ENCODE results near the gene MYADML2.
A peak's percentile ranks its signal among the peaks of the same experiment; 100 is the strongest.

The MYADML2 gene

GRCh38 chr17:81914103-81914850 lies 32.8 kb downstream of the MYADML2 start:
- no peak for DNase-seq (ENCODE audit: low read depth)
- TF ChIP-seq, protein P1, sequence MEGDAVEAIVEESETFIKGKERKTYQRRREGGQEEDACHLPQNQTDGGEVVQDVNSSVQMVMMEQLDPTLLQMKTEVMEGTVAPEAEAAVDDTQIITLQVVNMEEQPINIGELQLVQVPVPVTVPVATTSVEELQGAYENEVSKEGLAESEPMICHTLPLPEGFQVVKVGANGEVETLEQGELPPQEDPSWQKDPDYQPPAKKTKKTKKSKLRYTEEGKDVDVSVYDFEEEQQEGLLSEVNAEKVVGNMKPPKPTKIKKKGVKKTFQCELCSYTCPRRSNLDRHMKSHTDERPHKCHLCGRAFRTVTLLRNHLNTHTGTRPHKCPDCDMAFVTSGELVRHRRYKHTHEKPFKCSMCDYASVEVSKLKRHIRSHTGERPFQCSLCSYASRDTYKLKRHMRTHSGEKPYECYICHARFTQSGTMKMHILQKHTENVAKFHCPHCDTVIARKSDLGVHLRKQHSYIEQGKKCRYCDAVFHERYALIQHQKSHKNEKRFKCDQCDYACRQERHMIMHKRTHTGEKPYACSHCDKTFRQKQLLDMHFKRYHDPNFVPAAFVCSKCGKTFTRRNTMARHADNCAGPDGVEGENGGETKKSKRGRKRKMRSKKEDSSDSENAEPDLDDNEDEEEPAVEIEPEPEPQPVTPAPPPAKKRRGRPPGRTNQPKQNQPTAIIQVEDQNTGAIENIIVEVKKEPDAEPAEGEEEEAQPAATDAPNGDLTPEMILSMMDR (IDR thresholded peaks at IDR 0.05; ENCODE audit: low read depth, low read length, missing control alignments), result no peak
- no peak overlapping the region for H3K4me3 ChIP-seq (ENCODE audit: low read depth, low read length)

DNA sequence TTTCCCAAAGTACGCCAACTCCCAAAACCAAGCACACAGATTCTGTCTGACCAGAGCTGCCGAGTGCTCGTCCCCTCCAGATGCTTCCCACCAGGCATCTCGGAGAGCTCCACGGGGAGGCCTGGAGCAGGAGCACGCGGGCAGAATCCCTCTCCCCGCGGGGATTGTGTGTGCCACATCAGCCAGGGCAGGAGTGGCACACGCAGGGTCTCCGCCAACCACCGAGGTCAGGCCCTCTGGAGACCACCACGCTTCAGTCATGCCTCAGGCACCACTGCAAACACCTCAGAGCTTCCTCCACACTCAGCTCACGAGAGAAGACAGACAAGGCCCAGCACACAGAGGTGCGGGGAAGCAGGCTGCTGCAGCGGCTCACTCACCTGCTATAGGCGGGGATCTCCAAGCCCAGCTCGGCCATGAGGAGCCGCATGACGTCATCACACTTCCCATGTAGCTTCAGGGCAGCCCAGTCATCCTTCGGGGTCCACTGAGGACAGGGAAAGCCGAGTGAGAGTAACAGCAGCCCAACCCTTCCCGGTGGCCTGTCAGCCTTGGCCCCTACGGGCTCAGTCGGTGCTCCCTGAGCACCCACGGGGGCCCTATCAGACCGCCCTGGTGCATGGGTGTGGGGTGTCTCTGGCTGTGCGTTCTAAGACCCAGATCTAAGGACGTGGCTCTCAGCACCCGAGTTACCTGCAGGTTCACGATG lies 33.5 kb downstream of the MYADML2 start:
- H3K4me3 ChIP-seq (ENCODE audit: low read depth, low read length), result no peak overlapping the region
- DNase-seq (ENCODE audit: low read depth), result no peak
- TF ChIP-seq, protein P1 (IDR thresholded peaks at IDR 0.05; ENCODE audit: low read depth, low read length, missing control alignments), result no peak

- no peak for DNase-seq (ENCODE audit: low read depth)
- no peak overlapping the region for H3K4me3 ChIP-seq (ENCODE audit: low read depth, low read length)
- TF ChIP-seq, protein P1 (IDR thresholded peaks at IDR 0.05; ENCODE audit: low read depth, low read length, missing control alignments), result no peak
These were observed 34.4 kb downstream of the MYADML2 start for GRCh38 chr17:81912441-81913309.

DNA sequence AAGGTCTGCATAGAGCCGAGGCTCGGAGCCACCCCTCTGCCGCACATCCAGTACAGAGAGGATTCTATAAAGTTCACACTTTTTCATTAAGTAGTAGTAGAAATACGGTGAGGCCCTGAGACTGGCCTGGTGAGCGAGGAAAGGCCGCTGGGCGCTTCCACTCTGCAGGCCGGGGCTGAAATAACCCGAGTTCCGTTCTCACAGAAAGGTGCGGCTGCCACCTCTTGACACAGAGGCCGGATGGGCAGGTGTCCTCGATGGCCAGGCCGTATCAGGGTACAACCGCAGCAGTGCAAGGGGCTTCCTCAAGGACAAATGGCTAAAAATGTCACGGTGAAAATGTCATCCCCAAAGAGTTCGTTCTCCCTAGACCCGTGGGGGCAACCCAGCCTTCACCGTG lies 35.1 kb downstream of the MYADML2 start:
- TF ChIP-seq, protein P1 (IDR thresholded peaks at IDR 0.05; ENCODE audit: low read depth, low read length, missing control alignments), result no peak
- H3K4me3 ChIP-seq (ENCODE audit: low read depth, low read length), result no peak overlapping the region
- no peak for DNase-seq (ENCODE audit: low read depth)

GRCh38 chr17:81911277-81911961 lies 35.6 kb downstream of the MYADML2 start, which contains the start of gene PCYT2:
Gene PCYT2, minus strand, starts transcription at chr17:81911399. Its CDS starts 44 bp downstream, at chr17:81911355.
- TF ChIP-seq, protein P1 (IDR thresholded peaks at IDR 0.05; ENCODE audit: low read depth, low read length, missing control alignments), result no peak
- peak within 1 kb of the TSS; percentile 89 for H3K4me3 ChIP-seq (ENCODE audit: low read depth, low read length)
- DNase-seq (ENCODE audit: low read depth), result no peak

GRCh38 chr17:81910840-81911276 lies 36.2 kb downstream of the MYADML2 start:
- TF ChIP-seq, protein P1 (IDR thresholded peaks at IDR 0.05; ENCODE audit: low read depth, low read length, missing control alignments), result no peak
- peak overlapping the region; percentile 89 for H3K4me3 ChIP-seq (ENCODE audit: low read depth, low read length)
- no peak for DNase-seq (ENCODE audit: low read depth)
